ENCODE measurements around the gene ZNF10. TPM values are rescaled to one million over a fixed set of nuclear protein-coding genes. Genes with fewer than 3 reads are reported as not detected.

The ZNF10 gene
- 3.3 and 3.6 TPM in 2 replicates for total RNA-seq

- peak; percentile 65 for DNase-seq (ENCODE audit: low read depth)
- H3K36me3 ChIP-seq (ENCODE audit: control insufficient read depth, insufficient read depth, low read length), result peaks cover under 1% of the 10 kb centered on the region
- peak within 1 kb of the TSS; percentile 95 for H3K4me3 ChIP-seq (ENCODE audit: low read depth, low read length)
- TF ChIP-seq CTCF (IDR thresholded peaks at IDR 0.05; ENCODE audit: insufficient read depth, low read length, poor library complexity, severe bottlenecking), result no peak
- H3K27me3 ChIP-seq (ENCODE audit: control insufficient read depth, insufficient read depth, low read length), result no peaks in the 10 kb centered on the region
Measured at GRCh38 chr12:133130038-133130807, at the start of gene ZNF10, which contains the start of gene ZNF891. Gene ZNF10 (plus strand): TSS chr12:133130627. CDS start chr12:133144493, 13,866 bp downstream. Gene ZNF891 (minus strand): TSS chr12:133130274. CDS start chr12:133121918, 8,356 bp downstream.

- peaks cover 5% of the 10 kb centered on the region for H3K36me3 ChIP-seq (ENCODE audit: control insufficient read depth, insufficient read depth, low read length)
- TF ChIP-seq CTCF (IDR thresholded peaks at IDR 0.05; ENCODE audit: insufficient read depth, low read length, poor library complexity, severe bottlenecking), result no peak
- peak overlapping the region; percentile 94 for H3K4me3 ChIP-seq (ENCODE audit: low read depth, low read length)
- H3K27me3 ChIP-seq (ENCODE audit: control insufficient read depth, insufficient read depth, low read length), result no peaks in the 10 kb centered on the region
- no peak for DNase-seq (ENCODE audit: low read depth)
Measured at GRCh38 chr12:133081159-133081780, 49.2 kb upstream of the ZNF10 start.

GRCh38 chr12:133083345-133083744 is 47.1 kb upstream of the ZNF10 start:
- no peak for TF ChIP-seq CTCF (IDR thresholded peaks at IDR 0.05; ENCODE audit: insufficient read depth, low read length, poor library complexity, severe bottlenecking)
- H3K4me3 ChIP-seq (ENCODE audit: low read depth, low read length), result no peak overlapping the region
- no peak for DNase-seq (ENCODE audit: low read depth)
- no peaks in the 10 kb centered on the region for H3K27me3 ChIP-seq (ENCODE audit: control insufficient read depth, insufficient read depth, low read length)
- H3K36me3 ChIP-seq (ENCODE audit: control insufficient read depth, insufficient read depth, low read length), result peaks cover 5% of the 10 kb centered on the region

- DNase-seq (ENCODE audit: low read depth), result no peak
- no peaks in the 10 kb centered on the region for H3K36me3 ChIP-seq (ENCODE audit: control insufficient read depth, insufficient read depth, low read length)
Measured at GRCh38 chr12:133105620-133106019, 24.8 kb upstream of the ZNF10 start.

GRCh38 chr12:133106253-133106652 is 24.2 kb upstream of the ZNF10 start:
- Histone ChIP-seq H3K27me3 (ENCODE audit: control insufficient read depth, insufficient read depth, low read length) (no peaks in the 10 kb centered on the region), H3K36me3 (ENCODE audit: control insufficient read depth, insufficient read depth, low read length) (no peaks in the 10 kb centered on the region), H3K4me3 (ENCODE audit: low read depth, low read length) (no peak overlapping the region)
- DNase-seq (ENCODE audit: low read depth), result no peak
- no peak for TF ChIP-seq CTCF (IDR thresholded peaks at IDR 0.05; ENCODE audit: insufficient read depth, low read length, poor library complexity, severe bottlenecking)

More at GRCh38 chr12:133105620-133106019, 24.8 kb upstream of the ZNF10 start:
- TF ChIP-seq CTCF (IDR thresholded peaks at IDR 0.05; ENCODE audit: insufficient read depth, low read length, poor library complexity, severe bottlenecking), result no peak
- Histone ChIP-seq H3K27me3 (ENCODE audit: control insufficient read depth, insufficient read depth, low read length) (no peaks in the 10 kb centered on the region), H3K4me3 (ENCODE audit: low read depth, low read length) (no peak overlapping the region)
